MV-4-11 (cell line): ENCODE data around the gene ORC3.
"Not testable (repeated sequence)": the region's sequence is repeated elsewhere in the genome, so short reads cannot be mapped to it uniquely, and the experiment has no call there.

Source experiments
- DNase-seq: peaks from one replicate; lab custom pipeline; 2025; lab: John Stamatoyannopoulos, UW

The ORC3 gene

GRCh38 chr6:87697581-87698546 lies 107.9 kb downstream of the ORC3 start:
- DNase-seq = peak; percentile 58

- peak; percentile 91 for DNase-seq
These were observed 108.6 kb downstream of the ORC3 start for GRCh38 chr6:87698547-87699006.

GRCh38 chr6:87699576-87699975 lies 109.6 kb downstream of the ORC3 start:
- DNase-seq = no peak

- peak; percentile 33 for DNase-seq
These were observed 110.7 kb downstream of the ORC3 start for GRCh38 chr6:87700397-87701343.

GRCh38 chr6:87701344-87701675 lies 111.4 kb downstream of the ORC3 start:
- DNase-seq = no peak

GRCh38 chr6:87701676-87702588 lies 112.0 kb downstream of the ORC3 start, which contains the start of gene AKIRIN2:
AKIRIN2 (minus strand) TSS chr6:87702233; CDS start chr6:87701684, 549 bp downstream.
- peak; percentile 100 for DNase-seq

GRCh38 chr6:87702589-87702945 lies 112.6 kb downstream of the ORC3 start:
- DNase-seq = peak; percentile 84

- not testable (repeated sequence) for DNase-seq
These were observed 113.1 kb downstream of the ORC3 start for GRCh38 chr6:87703039-87703438.

- peak; percentile 11 for DNase-seq
These were observed 115.2 kb downstream of the ORC3 start for GRCh38 chr6:87705070-87705691.

GRCh38 chr6:87706187-87706966 lies 116.4 kb downstream of the ORC3 start:
- DNase-seq = no peak

- not testable (repeated sequence) for DNase-seq
These were observed 118.9 kb downstream of the ORC3 start for GRCh38 chr6:87708581-87709427.

- peak; percentile 90 for DNase-seq
These were observed 120.2 kb downstream of the ORC3 start for GRCh38 chr6:87710090-87710489.

- DNase-seq = not testable (repeated sequence)
These were observed 122.8 kb downstream of the ORC3 start for GRCh38 chr6:87712713-87713112.

GRCh38 chr6:87714093-87714842 lies 124.3 kb downstream of the ORC3 start:
- DNase-seq = peak; percentile 44
